ENCODE data around the gene SCEL. TPM values are rescaled to one million over a fixed set of nuclear protein-coding genes. Genes with fewer than 3 reads are reported as not detected.

Gene SCEL
- total and polyA plus RNA-seq, 2 of the 8 experiments (the other 6 are each of a cell fraction or from before 2014, with no cell fraction given), result not detected

DNA sequence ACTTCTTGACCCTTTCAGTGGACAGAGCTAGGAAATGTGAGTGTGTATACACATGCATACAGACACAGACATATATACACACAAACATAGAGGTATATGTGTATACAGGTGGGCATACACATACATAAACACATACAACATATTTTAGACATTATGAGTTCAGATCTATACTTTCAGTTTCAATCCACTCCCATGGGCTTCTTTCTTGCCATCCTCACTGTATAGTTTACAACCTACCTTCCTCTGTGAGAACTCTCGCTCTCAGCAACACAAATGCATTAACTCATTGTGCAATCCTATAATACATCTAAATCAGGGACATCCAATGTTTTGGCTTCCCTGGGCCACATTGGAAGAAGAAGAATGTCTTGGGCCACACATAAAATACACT is 21.2 kb upstream of the SCEL start:
- Histone ChIP-seq H4K91ac (replicated peaks; ENCODE audit: insufficient read length, low read length) (no peak overlapping the region), H3K23me2 (ENCODE audit: low read depth, low read length) (no peaks in the 10 kb centered on the region), H3K56ac (replicated peaks; ENCODE audit: insufficient read length, low read depth, low read length) (no peak overlapping the region), H3K18ac (ENCODE audit: extremely low read depth, low read length) (no peak overlapping the region), H3K79me1 (ENCODE audit: low read depth, low read length) (no peaks in the 10 kb centered on the region), H2BK12ac (ENCODE audit: low read depth, low read length) (no peak overlapping the region), H4K5ac (ENCODE audit: insufficient read length, low read depth, low read length) (no peak overlapping the region), H3K27ac (ENCODE audit: low read depth, low read length) (no peak overlapping the region), H3K9me3 (ENCODE audit: insufficient read depth in 2 of 2, low read depth in 1 of 2, low read length in 1 of 2) (no peaks in the 10 kb centered on the region), H3K9ac (replicated peaks in 1 of 4; ENCODE audit: extremely low read depth in 1 of 4, low read depth in 3 of 4, low read length in 3 of 4) (no peak overlapping the region), H2BK15ac (ENCODE audit: low read length) (no peak overlapping the region), H3K36me3 (ENCODE audit: control insufficient read depth in 2 of 4, insufficient read depth in 4 of 4, low read length in 3 of 4) (no peaks in the 10 kb centered on the region), H3K4me2 (ENCODE audit: insufficient read depth in 1 of 2, low read depth in 2 of 2, low read length in 2 of 2) (no peak overlapping the region), H3K23ac (ENCODE audit: insufficient read length) (no peak overlapping the region), H4K8ac (ENCODE audit: extremely low read depth, insufficient read depth, low read length) (no peak overlapping the region), H2BK20ac (ENCODE audit: low read length) (no peak overlapping the region), H3K4me1 (replicated peaks in 1 of 4; ENCODE audit: control insufficient read depth in 3 of 4, insufficient read depth in 4 of 4, low read length in 3 of 4) (no peaks in the 10 kb centered on the region), H2BK120ac (replicated peaks; ENCODE audit: low read depth, low read length) (no peak overlapping the region), H3K79me2 (ENCODE audit: control insufficient read depth in 1 of 2, insufficient read depth in 2 of 2, low read length in 2 of 2) (no peaks in the 10 kb centered on the region), H2AK5ac (ENCODE audit: low read depth, low read length) (no peak overlapping the region), H3K4me3 (ENCODE audit: extremely low read depth in 1 of 4, insufficient read depth in 2 of 4, low read depth in 3 of 4, low read length in 4 of 4) (no peak overlapping the region), H3K27me3 (replicated peaks in 1 of 4; ENCODE audit: control insufficient read depth in 3 of 4, extremely low read depth in 1 of 4, insufficient read depth in 3 of 4, low read length in 3 of 4) (no peaks in the 10 kb centered on the region), H2BK5ac (ENCODE audit: low read depth, low read length) (no peak overlapping the region), H4K20me1 (replicated peaks in 1 of 2; ENCODE audit: control insufficient read depth in 1 of 2, insufficient read depth in 2 of 2, low read length in 2 of 2) (no peaks in the 10 kb centered on the region), H3K4ac (replicated peaks; ENCODE audit: insufficient read length, low read depth, low read length) (no peak overlapping the region), H2AFZ (ENCODE audit: low read length) (no peak overlapping the region), H3K14ac (ENCODE audit: insufficient read length) (no peak overlapping the region)
- FAIRE-seq (no peak), DNase-seq (ENCODE audit: low read depth in 1 of 2, low spot score in 2 of 2) (no peak)
- POLR2A ChIA-PET (ENCODE audit: partially characterized antibody), result no interaction called here
- CTCF ChIA-PET (ENCODE audit: partially characterized antibody), result no interaction called here
- TF ChIP-seq RAD21 (IDR thresholded peaks at IDR 0.05 in 1 of 2, conservative IDR thresholded peaks at IDR 0.05 in 1 of 2; ENCODE audit: low read depth in 2 of 2, low read length in 2 of 2), result no peak
- WGBS, 2 experiments (ENCODE audit: extremely low coverage in 1 of 2, insufficient coverage in 1 of 2, insufficient read length in 1 of 2, insufficient replicate concordance in 2 of 2, low coverage in 1 of 2, low lambda C conversion rate in 2 of 2, missing lambda C conversion rate in 1 of 2), result 47% methylated on average over 1 of the region's 1 CpG; no CpG with 5 or more reads in 1 of the 2 experiments
